Measurements from ENCODE around the gene NUPR2. TPM values are rescaled to one million over a fixed set of nuclear protein-coding genes. Genes with fewer than 3 reads are reported as not detected.

NUPR2 gene
- total and polyA plus RNA-seq, 9 of the 15 experiments (the other 6 are each of a cell fraction or from before 2014, with no cell fraction given), result not detected

GRCh38 chr7:56078196-56078595, 38.0 kb downstream of the NUPR2 start:
- BruUV-seq (replicated peaks), result no TSS peak
- DNase-seq (ENCODE audit: extremely low read depth in 1 of 4, low spot score in 3 of 4), result peak in 2 of 4 experiments; percentile 10 to 11

More at GRCh38 chr7:56078196-56078595, 38.0 kb downstream of the NUPR2 start:
- Histone ChIP-seq H3K27ac (ENCODE audit: extremely low read depth, low read depth, low read length) (no peak overlapping the region), H3K9me1 (ENCODE audit: control insufficient read depth, insufficient read depth, low read length) (no peaks in the 10 kb centered on the region), H3K4me3 (no peak overlapping the region), H3K9me3 (replicated peaks; ENCODE audit: control insufficient read depth, insufficient read depth, low read depth, low read length) (no peaks in the 10 kb centered on the region), H3K27me3 (ENCODE audit: control insufficient read depth in 2 of 2, insufficient read depth in 2 of 2, low read length in 2 of 2) (no peaks in the 10 kb centered on the region), H3K4me1 (replicated peaks in 1 of 2; ENCODE audit: control insufficient read depth in 2 of 2, insufficient read depth in 2 of 2, low read length in 2 of 2) (peaks cover 0 to 9% of the 10 kb centered on the region in 2 experiments; a peak in 2 of 5 replicates), H3K9ac (ENCODE audit: insufficient read depth in 1 of 2, low read depth in 2 of 2, low read length in 2 of 2) (no peak overlapping the region), H4K20me1 (replicated peaks; ENCODE audit: control insufficient read depth, insufficient read depth, low read length) (no peaks in the 10 kb centered on the region), H3K36me3 (ENCODE audit: control insufficient read depth, insufficient read depth, low read length) (peaks cover 41% of the 10 kb centered on the region; the same call in 1 of the 3 replicates), H3K79me2 (ENCODE audit: control insufficient read depth, insufficient read depth, low read length) (no peaks in the 10 kb centered on the region), H2AFZ (ENCODE audit: low read depth, low read length) (no peak overlapping the region), H3K4me2 (ENCODE audit: insufficient read depth, low read length) (no peak overlapping the region)
- intact Hi-C loops (cut with micrococcal nuclease) (no loop called here), in situ Hi-C loops (cut with MboI) (no loop called here)
- whole genome bisulfite sequencing (ENCODE audit: insufficient coverage, low coverage, missing lambda C conversion rate), result 94% methylated on average over 9 of the region's 16 CpGs
- FAIRE-seq (no peak), ATAC-seq (no peak)
- TF ChIP-seq ZBTB9 (CRISPR knock-in tag; IDR thresholded peaks at IDR 0.05) (no peak), RBFOX2 (IDR thresholded peaks at IDR 0.05; ENCODE audit: low read depth, low read length) (0 out of 2 replicates have a peak, but pooled peaks have one; percentile 26), LEF1 (IDR thresholded peaks at IDR 0.05) (no peak), DEAF1 (CRISPR knock-in tag; IDR thresholded peaks at IDR 0.05) (no peak), ZNF175 (CRISPR knock-in tag; IDR thresholded peaks at IDR 0.05; ENCODE audit: low read depth) (no peak), LARP7 (IDR thresholded peaks at IDR 0.05) (no peak), ZC3H4 (CRISPR knock-in tag; IDR thresholded peaks at IDR 0.05; ENCODE audit: borderline replicate concordance) (no peak), ERF (CRISPR knock-in tag; IDR thresholded peaks at IDR 0.05) (no peak), RBM22 (IDR thresholded peaks at IDR 0.05; ENCODE audit: low read depth, low read length, poor library complexity, severe bottlenecking) (peak; percentile 45), POLR2G (IDR thresholded peaks at IDR 0.05; ENCODE audit: low read depth, low read length) (peak; percentile 68), ARID1B (IDR thresholded peaks at IDR 0.05) (no peak)
- ChIA-PET CTCF (ENCODE audit: low intra/inter-chr PET ratio) (no interaction called here), POLR2A (interaction anchor here (0.5 to 1.3 kb wide), 4 partner anchors 13 to 1302 kb away, joined by 3 to 5 read pairs (median 4); no protein-coding TSS in a partner anchor)
